Activated B cell treated with CpG ODN at 0.5 μM for 24 hours (primary cell): ENCODE measurements around the gene RPL5. TPM values are rescaled to one million over a fixed set of nuclear protein-coding genes. Genes with fewer than 3 reads are reported as not detected.
A peak's percentile ranks its signal among the peaks of the same experiment; 100 is the strongest.

ENCODE experiments used
- ATAC-seq: fragments of 200-7000 bp; cut with Tn5 transposase; one replicate; pipeline ENCODE4 v1.10.0; 2021; ENCODE audit warnings: low read depth, mild to moderate bottlenecking, moderate library complexity
- CTCF ChIA-PET: fragments of 350-600 bp; sonication (Branson Sonifier 250); formaldehyde crosslinking; loops from one replicate; lab custom pipeline; 2021; ENCODE audit warnings: antibody characterized with exemption; lab: Charles Lee
- POLR2A ChIA-PET: fragments of 350-600 bp; sonication (Branson Sonifier 250); formaldehyde crosslinking; loops from one replicate; lab custom pipeline; 2021; ENCODE audit warnings: antibody characterized with exemption; lab: Charles Lee
- DNase-seq: peaks from one replicate; pipeline ENCODE4 v3.0.0; 2022
- H3K27ac Mint-ChIP-seq: one replicate; pipeline ENCODE4 v1.8.0; 2020; ENCODE audit warnings: mixed read lengths
- H3K27me3 Mint-ChIP-seq: one replicate; pipeline ENCODE4 v1.8.0; 2021; ENCODE audit warnings: mixed read lengths
- H3K36me3 Mint-ChIP-seq: one replicate; pipeline ENCODE4 v1.8.0; 2021; ENCODE audit warnings: low read depth, mixed read lengths
- H3K4me1 Mint-ChIP-seq: one replicate; pipeline ENCODE4 v1.8.0; 2021; ENCODE audit warnings: mixed read lengths
- H3K4me3 Mint-ChIP-seq: one replicate; pipeline ENCODE4 v1.8.0; 2020; ENCODE audit warnings: mild to moderate bottlenecking, mixed read lengths
- H3K9me3 Mint-ChIP-seq: one replicate; pipeline ENCODE4 v1.8.0; 2020; ENCODE audit warnings: mixed read lengths
- intact Hi-C: fragments of 100-400 bp; cut with micrococcal nuclease; formaldehyde crosslinking; loops from one replicate; pipeline ENCODE4 v1.15.1; 2024
- total RNA-seq: library from RNA; stranded (reverse); gene quantifications from 2 replicates; pipeline ENCODE4 v1.2.3, GENCODE V29; 2022
- TF ChIP-seq, protein P1 (sequence below): fragments of 200-600 bp; IDR thresholded peaks from one replicate; pipeline ENCODE4 v1.8.0; 2022; ENCODE audit warnings: antibody characterized with exemption, mild to moderate bottlenecking

RPL5 gene
- total RNA-seq, 1 donor from 2014 or later, result 1,685 TPM

DNA sequence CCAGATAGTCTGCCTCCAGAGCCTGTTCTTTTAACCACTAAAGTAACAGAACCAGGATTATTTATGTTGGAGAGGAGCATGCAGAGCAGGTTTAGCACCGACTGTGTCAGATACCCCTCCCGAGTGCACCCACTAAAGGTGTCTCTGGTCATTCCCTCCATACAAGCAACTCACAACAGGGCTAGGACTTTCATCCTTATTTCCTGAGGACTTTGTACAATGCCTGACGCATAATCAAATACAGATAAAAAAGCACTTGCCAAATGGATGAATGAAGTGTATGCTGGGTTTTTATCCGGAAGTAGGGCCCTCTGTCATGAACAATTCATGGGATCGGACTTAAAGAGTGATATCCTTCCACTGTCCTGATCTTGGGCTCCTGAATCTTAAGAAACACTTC lies 26.0 kb downstream of the RPL5 start:
- intact Hi-C loops, result loop anchor here (2.0 to 10.0 kb wide), 4 partner anchors 54 to 497 kb away; partner anchors contain the start of gene MTF2
- no peak for DNase-seq
- CTCF ChIA-PET, result interaction anchor here (0.7 to 8.8 kb wide), 16 partner anchors 10 to 205 kb away, joined by 3 to 116 read pairs (median 6); partner anchors contain the start of gene DIPK1A

DNA sequence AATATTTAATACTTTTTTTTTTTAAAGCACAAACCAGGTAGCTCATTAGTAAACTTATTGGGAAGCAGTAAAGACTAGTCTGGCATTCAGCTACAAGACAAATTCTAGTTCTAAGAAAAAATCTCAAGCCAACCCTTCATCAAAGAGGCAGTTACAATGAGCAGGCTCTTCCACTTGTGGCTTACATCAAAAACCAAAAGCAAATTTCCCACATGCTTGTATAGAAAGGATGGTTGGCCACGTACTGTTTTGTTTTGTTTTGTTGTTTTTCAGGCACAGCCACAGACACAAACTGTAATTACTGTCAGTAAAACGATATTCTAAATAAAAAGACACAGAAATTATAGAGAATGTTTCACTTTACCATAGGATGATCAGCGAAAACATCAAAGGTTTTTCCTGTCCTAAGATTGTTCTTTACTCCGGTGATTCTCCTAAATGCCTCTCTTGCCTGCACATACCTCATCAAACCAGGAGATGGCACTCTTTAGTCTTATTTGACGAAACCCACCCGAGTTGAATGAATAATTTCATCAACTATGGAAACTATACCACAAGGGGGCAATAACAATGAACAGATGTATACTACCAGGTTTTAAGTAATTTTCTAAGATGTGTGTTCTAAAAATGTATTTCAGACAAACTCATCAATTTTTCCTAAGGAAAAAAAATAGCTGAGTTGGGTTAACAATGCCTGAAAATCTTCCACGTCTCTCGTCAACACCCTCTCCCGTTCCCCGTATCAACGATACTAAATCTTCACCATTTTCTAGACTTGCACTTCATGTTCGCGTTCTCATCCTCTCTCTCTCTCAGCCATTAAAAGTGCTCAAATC lies 26.9 kb downstream of the RPL5 start:
- peak; percentile 97 for ATAC-seq
- H3K4me1 Mint-ChIP-seq, result peaks cover 14% of the 10 kb centered on the region
- POLR2A ChIA-PET, result interaction anchor here (1.2 to 2.6 kb wide), 3 partner anchors 91 to 135 kb away, joined by 3 to 24 read pairs (median 9); partner anchors contain the start of gene DIPK1A

More for the DNA sequence above, 26.0 kb downstream of the RPL5 start:
- Mint-ChIP-seq H3K4me3 (no peak overlapping the region), H3K4me1 (peaks cover 20% of the 10 kb centered on the region), H3K36me3 (peaks cover 26% of the 10 kb centered on the region), H3K27me3 (no peaks in the 10 kb centered on the region), H3K27ac (no peak overlapping the region), H3K9me3 (no peaks in the 10 kb centered on the region)
- TF ChIP-seq, protein P1, sequence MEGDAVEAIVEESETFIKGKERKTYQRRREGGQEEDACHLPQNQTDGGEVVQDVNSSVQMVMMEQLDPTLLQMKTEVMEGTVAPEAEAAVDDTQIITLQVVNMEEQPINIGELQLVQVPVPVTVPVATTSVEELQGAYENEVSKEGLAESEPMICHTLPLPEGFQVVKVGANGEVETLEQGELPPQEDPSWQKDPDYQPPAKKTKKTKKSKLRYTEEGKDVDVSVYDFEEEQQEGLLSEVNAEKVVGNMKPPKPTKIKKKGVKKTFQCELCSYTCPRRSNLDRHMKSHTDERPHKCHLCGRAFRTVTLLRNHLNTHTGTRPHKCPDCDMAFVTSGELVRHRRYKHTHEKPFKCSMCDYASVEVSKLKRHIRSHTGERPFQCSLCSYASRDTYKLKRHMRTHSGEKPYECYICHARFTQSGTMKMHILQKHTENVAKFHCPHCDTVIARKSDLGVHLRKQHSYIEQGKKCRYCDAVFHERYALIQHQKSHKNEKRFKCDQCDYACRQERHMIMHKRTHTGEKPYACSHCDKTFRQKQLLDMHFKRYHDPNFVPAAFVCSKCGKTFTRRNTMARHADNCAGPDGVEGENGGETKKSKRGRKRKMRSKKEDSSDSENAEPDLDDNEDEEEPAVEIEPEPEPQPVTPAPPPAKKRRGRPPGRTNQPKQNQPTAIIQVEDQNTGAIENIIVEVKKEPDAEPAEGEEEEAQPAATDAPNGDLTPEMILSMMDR, result no peak
- no peak for ATAC-seq
- POLR2A ChIA-PET, result interaction anchor here (1.2 to 2.6 kb wide), 3 partner anchors 103 to 136 kb away, joined by 3 to 24 read pairs (median 9); partner anchors contain the start of gene DIPK1A

GRCh38 chr1:92859400-92860039 lies 27.7 kb downstream of the RPL5 start:
- no peaks in the 10 kb centered on the region for H3K27me3 Mint-ChIP-seq
- intact Hi-C loops, result loop anchor here (1.0 to 10.0 kb wide), 8 partner anchors 53 to 495 kb away; partner anchors contain the start of gene MTF2
- DNase-seq (no peak), ATAC-seq (no peak)
- POLR2A ChIA-PET, result interaction anchor here (0.6 to 2.6 kb wide), 6 partner anchors 24 to 135 kb away, joined by 3 to 24 read pairs (median 4); partner anchors contain the start of gene DIPK1A
- H3K27ac Mint-ChIP-seq, result no peak overlapping the region
- peaks cover 24% of the 10 kb centered on the region for H3K36me3 Mint-ChIP-seq
- CTCF ChIA-PET, result interaction anchor here (0.7 to 8.8 kb wide), 34 partner anchors 10 to 587 kb away, joined by 3 to 116 read pairs (median 4); partner anchors contain the start of genes DIPK1A and RPL5
- no peak overlapping the region for H3K4me3 Mint-ChIP-seq
- TF ChIP-seq, protein P1, result no peak
- no peaks in the 10 kb centered on the region for H3K9me3 Mint-ChIP-seq
- H3K4me1 Mint-ChIP-seq, result peaks cover 11% of the 10 kb centered on the region

More for the DNA sequence above, 26.9 kb downstream of the RPL5 start:
- Mint-ChIP-seq H3K36me3 (peaks cover 26% of the 10 kb centered on the region), H3K9me3 (no peaks in the 10 kb centered on the region), H3K27ac (no peak overlapping the region), H3K4me3 (no peak overlapping the region), H3K27me3 (no peaks in the 10 kb centered on the region)
- TF ChIP-seq, protein P1, result peak; percentile 100
- no peak for DNase-seq
- intact Hi-C loops, result loop anchor here (1.0 to 10.0 kb wide), 8 partner anchors 54 to 496 kb away; partner anchors contain the start of gene MTF2
- CTCF ChIA-PET, result interaction anchor here (0.7 to 8.8 kb wide), 37 partner anchors 11 to 588 kb away, joined by 3 to 116 read pairs (median 4); partner anchors contain the start of genes DIPK1A and RPL5

DNA sequence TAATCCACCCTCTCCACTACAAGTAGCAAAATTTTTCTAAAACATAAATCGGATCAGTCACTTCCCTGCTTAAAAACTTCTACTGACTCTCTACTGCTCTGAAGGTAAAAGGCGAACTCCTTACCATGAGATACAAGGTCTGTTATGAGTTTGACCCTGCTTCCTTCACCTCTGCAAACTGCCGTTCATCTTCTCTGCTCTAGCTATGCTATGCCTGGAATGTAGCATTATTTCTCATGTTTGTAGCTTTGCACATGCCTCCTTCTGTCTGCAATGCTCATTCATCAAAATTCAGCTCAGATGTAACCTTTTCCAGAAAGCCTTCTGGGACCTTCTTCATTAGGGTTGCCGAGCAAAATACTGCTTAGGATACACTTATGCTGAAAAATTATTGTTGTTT lies 30.8 kb downstream of the RPL5 start:
- TF ChIP-seq, protein P1, result no peak
- ChIA-PET CTCF (interaction anchor here (1.9 to 3.7 kb wide), 3 partner anchors 95 to 131 kb away, joined by 4 to 23 read pairs (median 5); no protein-coding TSS in a partner anchor), POLR2A (interaction anchor here (1.6 kb wide), 1 partner anchor 98 kb away, joined by 4 read pairs; the partner anchor contains the start of gene DIPK1A)
- H3K27me3 Mint-ChIP-seq, result no peaks in the 10 kb centered on the region
- peaks cover 8% of the 10 kb centered on the region for H3K4me1 Mint-ChIP-seq
- no peaks in the 10 kb centered on the region for H3K9me3 Mint-ChIP-seq
- DNase-seq, result no peak
- H3K27ac Mint-ChIP-seq, result no peak overlapping the region
- intact Hi-C loops, result no loop called here
- no peak overlapping the region for H3K4me3 Mint-ChIP-seq
- peaks cover 18% of the 10 kb centered on the region for H3K36me3 Mint-ChIP-seq
- ATAC-seq, result no peak
